SK-N-SH treated with all-trans-retinoic acid at 6 μM for 48 hours (cell line): ENCODE data around the gene RPRD2.

Experiments
- ATAC-seq: fragments of 200-7000 bp; cut with Tn5 transposase; 3 replicates; pipeline ENCODE4 v1.9.1; 2020; ENCODE audit warnings: mild to moderate bottlenecking, moderate library complexity
- ARNTL ChIP-seq: fragments of 450-650 bp; formaldehyde crosslinking; IDR thresholded peaks from 2 replicates; pipeline ENCODE4 v1.5.0; 2020; ENCODE audit warnings: low read depth, mild to moderate bottlenecking, moderate library complexity, borderline replicate concordance
- BACH2 ChIP-seq: fragments of 250-450 bp; sonication (Bioruptor Pico); IDR thresholded peaks from 2 replicates; pipeline ENCODE4 v1.9.0; 2021; ENCODE audit warnings: mild to moderate bottlenecking, borderline replicate concordance
- CSDC2 ChIP-seq: fragments of 250-450 bp; sonication (Bioruptor Pico); IDR thresholded peaks from 2 replicates; pipeline ENCODE4 v1.5.0; 2020; ENCODE audit warnings: mild to moderate bottlenecking, moderate library complexity
- ESRRG ChIP-seq: fragments of 250-450 bp; sonication (Bioruptor Pico); IDR thresholded peaks from 2 replicates; pipeline ENCODE4 v1.6.1; 2021; ENCODE audit warnings: mild to moderate bottlenecking
- GLIS3 ChIP-seq: fragments of 250-450 bp; sonication (Bioruptor Pico); IDR thresholded peaks from 2 replicates; pipeline ENCODE4 v1.5.0; 2020; ENCODE audit warnings: mild to moderate bottlenecking, moderate library complexity
- ISL1 ChIP-seq: fragments of 250-450 bp; sonication (Bioruptor Pico); IDR thresholded peaks from 2 replicates; pipeline ENCODE4 v2.1.2; 2022; ENCODE audit warnings: mild to moderate bottlenecking, moderate library complexity
- OSR1 ChIP-seq: fragments of 250-450 bp; sonication (Bioruptor Pico); IDR thresholded peaks from 2 replicates; pipeline ENCODE4 v1.8.0; 2022; ENCODE audit warnings: moderate library complexity, mild to moderate bottlenecking, inconsistent platforms
- RARB ChIP-seq: fragments of 250-450 bp; sonication (Bioruptor Pico); IDR thresholded peaks from 2 replicates; pipeline ENCODE4 v1.8.0; 2021; ENCODE audit warnings: mild to moderate bottlenecking, moderate library complexity
- SNAI2 ChIP-seq: fragments of 250-450 bp; sonication (Bioruptor Pico); IDR thresholded peaks from 2 replicates; pipeline ENCODE4 v1.5.0; 2020; ENCODE audit warnings: mild to moderate bottlenecking, moderate library complexity
- TOX ChIP-seq: fragments of 250-450 bp; sonication (Bioruptor Pico); IDR thresholded peaks from 2 replicates; pipeline ENCODE4 v1.8.0; 2021; ENCODE audit warnings: mild to moderate bottlenecking, moderate library complexity, borderline replicate concordance
- ZC3H10 ChIP-seq: fragments of 250-450 bp; sonication (Bioruptor Pico); IDR thresholded peaks from 2 replicates; pipeline ENCODE4 v1.5.1; 2021; ENCODE audit warnings: mild to moderate bottlenecking, moderate library complexity
- ZFP30 ChIP-seq: fragments of 450-650 bp; formaldehyde crosslinking; IDR thresholded peaks from 2 replicates; pipeline ENCODE4 v1.5.0; 2022; ENCODE audit warnings: mild to moderate bottlenecking, moderate library complexity
- ZNF565 ChIP-seq: fragments of 450-650 bp; formaldehyde crosslinking; conservative IDR thresholded peaks from 2 replicates; pipeline ENCODE4 v1.5.0; 2020; ENCODE audit warnings: low read depth, mild to moderate bottlenecking, moderate library complexity
- ZNF70 ChIP-seq: fragments of 450-650 bp; formaldehyde crosslinking; IDR thresholded peaks from 2 replicates; pipeline ENCODE4 v1.5.0; 2020; ENCODE audit warnings: mild to moderate bottlenecking, moderate library complexity
- ZNF8 ChIP-seq: fragments of 450-650 bp; formaldehyde crosslinking; IDR thresholded peaks from 2 replicates; pipeline ENCODE4 v1.5.0; 2020; ENCODE audit warnings: mild to moderate bottlenecking, moderate library complexity
- TF ChIP-seq, protein P1 (sequence below): fragments of 250-450 bp; sonication (Bioruptor Pico); IDR thresholded peaks from 2 replicates; pipeline ENCODE4 v1.5.0; 2020; ENCODE audit warnings: mild to moderate bottlenecking, moderate library complexity
- TF ChIP-seq, protein P2 (sequence below): fragments of 250-450 bp; sonication (Bioruptor Pico); IDR thresholded peaks from 2 replicates; pipeline ENCODE4 v1.5.1; 2021; ENCODE audit warnings: mild to moderate bottlenecking, moderate library complexity
- TF ChIP-seq, protein P3 (sequence below): fragments of 250-450 bp; sonication (Bioruptor Pico); IDR thresholded peaks from 2 replicates; pipeline ENCODE4 v1.8.0; 2021; ENCODE audit warnings: low read depth, mild to moderate bottlenecking, moderate library complexity, borderline replicate concordance
- TF ChIP-seq, protein P4 (sequence below): fragments of 250-450 bp; sonication (Bioruptor Pico); IDR thresholded peaks from 2 replicates; pipeline ENCODE4 v1.5.1; 2020; ENCODE audit warnings: low read depth, mild to moderate bottlenecking, moderate library complexity
- TF ChIP-seq, protein P5 (sequence below): fragments of 250-450 bp; sonication (Bioruptor Pico); IDR thresholded peaks from 2 replicates; pipeline ENCODE4 v1.8.0; 2020; ENCODE audit warnings: mild to moderate bottlenecking, moderate library complexity, borderline replicate concordance

RPRD2 gene

DNA sequence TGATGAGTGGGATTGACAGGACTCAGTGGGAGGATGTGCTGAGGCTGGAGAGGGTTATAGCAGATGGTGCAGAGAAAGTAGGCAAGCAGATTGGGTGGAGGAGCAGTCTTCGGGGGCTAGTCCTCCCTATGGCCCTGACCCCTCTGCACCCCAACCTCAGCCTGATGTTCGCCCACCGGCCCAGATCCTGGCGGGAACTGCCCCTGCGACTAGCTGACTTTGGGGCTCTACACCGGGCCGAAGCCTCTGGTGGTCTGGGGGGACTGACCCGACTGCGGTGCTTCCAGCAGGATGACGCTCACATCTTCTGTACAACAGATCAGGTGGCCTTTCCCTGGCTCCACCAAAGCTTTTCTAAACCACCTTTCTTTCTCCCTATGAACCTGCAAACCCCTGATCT is 134.4 kb downstream of the RPRD2 start:
- ATAC-seq = no peak
- TF ChIP-seq BACH2 (CRISPR knock-in tag) (no peak), OSR1 (CRISPR knock-in tag) (no peak), ZNF70 (CRISPR knock-in tag) (no peak), ARNTL (no peak), ZC3H10 (CRISPR knock-in tag) (no peak), GLIS3 (no peak), TOX (CRISPR knock-in tag) (no peak), ESRRG (no peak), ZNF565 (CRISPR knock-in tag) (no peak), ISL1 (CRISPR knock-in tag) (no peak)
- TF ChIP-seq, protein P1, sequence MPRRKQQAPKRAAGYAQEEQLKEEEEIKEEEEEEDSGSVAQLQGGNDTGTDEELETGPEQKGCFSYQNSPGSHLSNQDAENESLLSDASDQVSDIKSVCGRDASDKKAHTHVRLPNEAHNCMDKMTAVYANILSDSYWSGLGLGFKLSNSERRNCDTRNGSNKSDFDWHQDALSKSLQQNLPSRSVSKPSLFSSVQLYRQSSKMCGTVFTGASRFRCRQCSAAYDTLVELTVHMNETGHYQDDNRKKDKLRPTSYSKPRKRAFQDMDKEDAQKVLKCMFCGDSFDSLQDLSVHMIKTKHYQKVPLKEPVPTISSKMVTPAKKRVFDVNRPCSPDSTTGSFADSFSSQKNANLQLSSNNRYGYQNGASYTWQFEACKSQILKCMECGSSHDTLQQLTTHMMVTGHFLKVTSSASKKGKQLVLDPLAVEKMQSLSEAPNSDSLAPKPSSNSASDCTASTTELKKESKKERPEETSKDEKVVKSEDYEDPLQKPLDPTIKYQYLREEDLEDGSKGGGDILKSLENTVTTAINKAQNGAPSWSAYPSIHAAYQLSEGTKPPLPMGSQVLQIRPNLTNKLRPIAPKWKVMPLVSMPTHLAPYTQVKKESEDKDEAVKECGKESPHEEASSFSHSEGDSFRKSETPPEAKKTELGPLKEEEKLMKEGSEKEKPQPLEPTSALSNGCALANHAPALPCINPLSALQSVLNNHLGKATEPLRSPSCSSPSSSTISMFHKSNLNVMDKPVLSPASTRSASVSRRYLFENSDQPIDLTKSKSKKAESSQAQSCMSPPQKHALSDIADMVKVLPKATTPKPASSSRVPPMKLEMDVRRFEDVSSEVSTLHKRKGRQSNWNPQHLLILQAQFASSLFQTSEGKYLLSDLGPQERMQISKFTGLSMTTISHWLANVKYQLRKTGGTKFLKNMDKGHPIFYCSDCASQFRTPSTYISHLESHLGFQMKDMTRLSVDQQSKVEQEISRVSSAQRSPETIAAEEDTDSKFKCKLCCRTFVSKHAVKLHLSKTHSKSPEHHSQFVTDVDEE (CRISPR knock-in tag) = no peak
- TF ChIP-seq, protein P2, sequence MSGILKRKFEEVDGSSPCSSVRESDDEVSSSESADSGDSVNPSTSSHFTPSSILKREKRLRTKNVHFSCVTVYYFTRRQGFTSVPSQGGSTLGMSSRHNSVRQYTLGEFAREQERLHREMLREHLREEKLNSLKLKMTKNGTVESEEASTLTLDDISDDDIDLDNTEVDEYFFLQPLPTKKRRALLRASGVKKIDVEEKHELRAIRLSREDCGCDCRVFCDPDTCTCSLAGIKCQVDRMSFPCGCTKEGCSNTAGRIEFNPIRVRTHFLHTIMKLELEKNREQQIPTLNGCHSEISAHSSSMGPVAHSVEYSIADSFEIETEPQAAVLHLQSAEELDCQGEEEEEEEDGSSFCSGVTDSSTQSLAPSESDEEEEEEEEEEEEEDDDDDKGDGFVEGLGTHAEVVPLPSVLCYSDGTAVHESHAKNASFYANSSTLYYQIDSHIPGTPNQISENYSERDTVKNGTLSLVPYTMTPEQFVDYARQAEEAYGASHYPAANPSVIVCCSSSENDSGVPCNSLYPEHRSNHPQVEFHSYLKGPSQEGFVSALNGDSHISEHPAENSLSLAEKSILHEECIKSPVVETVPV (CRISPR knock-in tag) = no peak

DNA sequence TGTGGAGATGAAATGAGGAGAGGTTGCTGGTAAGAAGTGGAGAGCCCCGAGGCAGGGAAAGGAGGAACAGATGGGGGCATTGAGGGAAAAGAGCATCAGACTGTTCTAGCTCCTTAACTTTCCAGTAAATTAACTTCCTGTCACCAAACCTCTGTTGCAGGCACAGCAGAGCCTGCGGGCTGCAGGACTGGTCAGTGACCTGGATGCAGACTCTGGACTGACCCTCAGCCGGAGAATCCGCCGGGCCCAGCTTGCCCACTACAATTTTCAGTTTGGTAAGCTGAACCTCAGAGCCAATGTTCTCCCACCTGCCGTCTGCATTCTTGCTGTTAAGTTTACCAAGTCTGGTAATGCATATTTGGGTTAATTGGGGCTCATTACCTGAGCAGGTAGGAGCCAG is 141.5 kb downstream of the RPRD2 start:
- TF ChIP-seq BACH2 (CRISPR knock-in tag) = no peak
- no peak for TF ChIP-seq OSR1 (CRISPR knock-in tag)
- no peak for TF ChIP-seq CSDC2 (CRISPR knock-in tag)
- TF ChIP-seq ZNF8 (CRISPR knock-in tag) = no peak
- TF ChIP-seq, protein P3, sequence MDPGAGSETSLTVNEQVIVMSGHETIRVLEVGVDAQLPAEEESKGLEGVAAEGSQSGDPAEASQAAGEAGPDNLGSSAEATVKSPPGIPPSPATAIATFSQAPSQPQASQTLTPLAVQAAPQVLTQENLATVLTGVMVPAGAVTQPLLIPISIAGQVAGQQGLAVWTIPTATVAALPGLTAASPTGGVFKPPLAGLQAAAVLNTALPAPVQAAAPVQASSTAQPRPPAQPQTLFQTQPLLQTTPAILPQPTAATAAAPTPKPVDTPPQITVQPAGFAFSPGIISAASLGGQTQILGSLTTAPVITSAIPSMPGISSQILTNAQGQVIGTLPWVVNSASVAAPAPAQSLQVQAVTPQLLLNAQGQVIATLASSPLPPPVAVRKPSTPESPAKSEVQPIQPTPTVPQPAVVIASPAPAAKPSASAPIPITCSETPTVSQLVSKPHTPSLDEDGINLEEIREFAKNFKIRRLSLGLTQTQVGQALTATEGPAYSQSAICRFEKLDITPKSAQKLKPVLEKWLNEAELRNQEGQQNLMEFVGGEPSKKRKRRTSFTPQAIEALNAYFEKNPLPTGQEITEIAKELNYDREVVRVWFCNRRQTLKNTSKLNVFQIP = no peak
- TF ChIP-seq ZNF70 (CRISPR knock-in tag) = no peak
- TF ChIP-seq, protein P4, sequence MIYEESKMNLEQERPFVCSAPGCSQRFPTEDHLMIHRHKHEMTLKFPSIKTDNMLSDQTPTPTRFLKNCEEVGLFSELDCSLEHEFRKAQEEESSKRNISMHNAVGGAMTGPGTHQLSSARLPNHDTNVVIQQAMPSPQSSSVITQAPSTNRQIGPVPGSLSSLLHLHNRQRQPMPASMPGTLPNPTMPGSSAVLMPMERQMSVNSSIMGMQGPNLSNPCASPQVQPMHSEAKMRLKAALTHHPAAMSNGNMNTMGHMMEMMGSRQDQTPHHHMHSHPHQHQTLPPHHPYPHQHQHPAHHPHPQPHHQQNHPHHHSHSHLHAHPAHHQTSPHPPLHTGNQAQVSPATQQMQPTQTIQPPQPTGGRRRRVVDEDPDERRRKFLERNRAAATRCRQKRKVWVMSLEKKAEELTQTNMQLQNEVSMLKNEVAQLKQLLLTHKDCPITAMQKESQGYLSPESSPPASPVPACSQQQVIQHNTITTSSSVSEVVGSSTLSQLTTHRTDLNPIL = no peak
- no peak for TF ChIP-seq ZNF565 (CRISPR knock-in tag)
- TF ChIP-seq SNAI2 (CRISPR knock-in tag) = no peak
- TF ChIP-seq ISL1 (CRISPR knock-in tag) = no peak
- no peak for TF ChIP-seq RARB (CRISPR knock-in tag)
- TF ChIP-seq ZFP30 (CRISPR knock-in tag) = no peak
- TF ChIP-seq GLIS3 = no peak
- TF ChIP-seq, protein P1 (CRISPR knock-in tag) = no peak
- TF ChIP-seq ESRRG = no peak
- TF ChIP-seq, protein P5, sequence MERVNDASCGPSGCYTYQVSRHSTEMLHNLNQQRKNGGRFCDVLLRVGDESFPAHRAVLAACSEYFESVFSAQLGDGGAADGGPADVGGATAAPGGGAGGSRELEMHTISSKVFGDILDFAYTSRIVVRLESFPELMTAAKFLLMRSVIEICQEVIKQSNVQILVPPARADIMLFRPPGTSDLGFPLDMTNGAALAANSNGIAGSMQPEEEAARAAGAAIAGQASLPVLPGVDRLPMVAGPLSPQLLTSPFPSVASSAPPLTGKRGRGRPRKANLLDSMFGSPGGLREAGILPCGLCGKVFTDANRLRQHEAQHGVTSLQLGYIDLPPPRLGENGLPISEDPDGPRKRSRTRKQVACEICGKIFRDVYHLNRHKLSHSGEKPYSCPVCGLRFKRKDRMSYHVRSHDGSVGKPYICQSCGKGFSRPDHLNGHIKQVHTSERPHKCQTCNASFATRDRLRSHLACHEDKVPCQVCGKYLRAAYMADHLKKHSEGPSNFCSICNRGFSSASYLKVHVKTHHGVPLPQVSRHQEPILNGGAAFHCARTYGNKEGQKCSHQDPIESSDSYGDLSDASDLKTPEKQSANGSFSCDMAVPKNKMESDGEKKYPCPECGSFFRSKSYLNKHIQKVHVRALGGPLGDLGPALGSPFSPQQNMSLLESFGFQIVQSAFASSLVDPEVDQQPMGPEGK (CRISPR knock-in tag) = no peak
- no peak for TF ChIP-seq ZC3H10 (CRISPR knock-in tag)
- TF ChIP-seq, protein P2 (CRISPR knock-in tag) = no peak
- TF ChIP-seq TOX (CRISPR knock-in tag) = no peak
- ATAC-seq = no peak
